Nephron progenitor cell (in vitro differentiated cells): ENCODE measurements around the gene NUPR1.
"Not testable (repeated sequence)": the region's sequence is repeated elsewhere in the genome, so short reads cannot be mapped to it uniquely, and the experiment has no call there.

Source experiments
- DNase-seq: peaks from one replicate; pipeline ENCODE4 v3.0.0; 2021
- H3K27ac Mint-ChIP-seq: 2 replicates; pipeline ENCODE4 v1.8.0; 2021; ENCODE audit warnings: mild to moderate bottlenecking, moderate library complexity, mixed read lengths
- H3K27me3 Mint-ChIP-seq: 2 replicates; pipeline ENCODE4 v1.8.0; 2021; ENCODE audit warnings: mild to moderate bottlenecking, low read depth, mixed read lengths; ENCODE audit not compliant: poor library complexity
- H3K36me3 Mint-ChIP-seq: 2 replicates; pipeline ENCODE4 v1.8.0; 2021; ENCODE audit warnings: low read depth, mixed read lengths
- H3K4me1 Mint-ChIP-seq: 2 replicates; pipeline ENCODE4 v1.8.0; 2021; ENCODE audit warnings: mixed read lengths
- H3K4me3 Mint-ChIP-seq: 2 replicates; pipeline ENCODE4 v1.8.0; 2021; ENCODE audit warnings: mild to moderate bottlenecking, moderate library complexity, mixed read lengths
- H3K9me3 Mint-ChIP-seq: 2 replicates; pipeline ENCODE4 v1.8.0; 2021; ENCODE audit warnings: mild to moderate bottlenecking, moderate library complexity, mixed read lengths
- CTCF ChIP-seq: fragments of 200-600 bp; sonication (generic); IDR thresholded peaks from 2 replicates; pipeline ENCODE4 v1.5.0; 2021; ENCODE audit warnings: antibody characterized with exemption

The NUPR1 gene

GRCh38 chr16:28491230-28491969 lies 47.4 kb downstream of the NUPR1 start:
- H3K4me1 Mint-ChIP-seq: peaks cover 19% of the 10 kb centered on the region
- peak; percentile 45 for DNase-seq
- no peaks in the 10 kb centered on the region for H3K9me3 Mint-ChIP-seq
- peak overlapping the region; percentile 72 for H3K27ac Mint-ChIP-seq
- peaks cover 16% of the 10 kb centered on the region for H3K27me3 Mint-ChIP-seq
- TF ChIP-seq CTCF: no peak
- peaks cover 17% of the 10 kb centered on the region for H3K36me3 Mint-ChIP-seq
- H3K4me3 Mint-ChIP-seq: peak overlapping the region; percentile 95

- Mint-ChIP-seq H3K27ac (no peak overlapping the region), H3K4me3 (no peak overlapping the region), H3K4me1 (peaks cover 3% of the 10 kb centered on the region), H3K27me3 (no peaks in the 10 kb centered on the region), H3K36me3 (peaks cover 25% of the 10 kb centered on the region), H3K9me3 (no peaks in the 10 kb centered on the region)
- DNase-seq: no peak
- TF ChIP-seq CTCF: no peak
Observed at GRCh38 chr16:28486266-28486665, 52.5 kb downstream of the NUPR1 start.

DNA sequence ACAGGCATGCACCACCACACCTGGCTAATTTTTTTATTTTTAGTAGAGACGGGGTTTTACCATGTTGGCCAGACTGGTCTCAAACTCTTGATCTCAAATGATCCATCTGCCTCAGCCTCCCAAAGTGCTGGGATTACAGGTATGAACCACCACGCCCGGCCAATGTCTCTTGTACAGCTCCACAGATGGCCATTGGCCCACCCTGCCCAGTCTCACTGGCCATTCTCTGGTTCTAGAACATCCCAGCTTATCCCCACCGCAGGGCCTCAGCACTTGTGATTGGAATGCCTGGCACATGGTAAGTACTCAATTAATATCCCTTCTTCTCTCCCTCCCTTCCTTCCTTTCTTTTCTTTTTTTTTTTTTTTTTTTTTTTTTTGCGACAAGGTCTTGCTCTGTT lies 55.4 kb downstream of the NUPR1 start:
- not testable (repeated sequence) for H3K4me1 Mint-ChIP-seq, H3K4me3 Mint-ChIP-seq, H3K9me3 Mint-ChIP-seq, H3K27me3 Mint-ChIP-seq, DNase-seq, H3K27ac Mint-ChIP-seq
- peaks cover 19% of the 10 kb centered on the region for H3K36me3 Mint-ChIP-seq
